ENCODE results near the gene ARTN.

- TF ChIP-seq POLR2AphosphoS5 (IDR thresholded peaks at IDR 0.05; ENCODE audit: low read depth, low read length) (no peak), POLR2A (IDR thresholded peaks at IDR 0.05; ENCODE audit: low read depth, low read length) (no peak), TAF1 (IDR thresholded peaks at IDR 0.05; ENCODE audit: borderline replicate concordance, low read depth, low read length) (no peak)
These were observed 37.3 kb downstream of the ARTN start for GRCh38 chr1:43970911-43971310.

All from GM12892 (cell line).